ENCODE results near the gene GRIK1.

GRIK1 gene

DNA sequence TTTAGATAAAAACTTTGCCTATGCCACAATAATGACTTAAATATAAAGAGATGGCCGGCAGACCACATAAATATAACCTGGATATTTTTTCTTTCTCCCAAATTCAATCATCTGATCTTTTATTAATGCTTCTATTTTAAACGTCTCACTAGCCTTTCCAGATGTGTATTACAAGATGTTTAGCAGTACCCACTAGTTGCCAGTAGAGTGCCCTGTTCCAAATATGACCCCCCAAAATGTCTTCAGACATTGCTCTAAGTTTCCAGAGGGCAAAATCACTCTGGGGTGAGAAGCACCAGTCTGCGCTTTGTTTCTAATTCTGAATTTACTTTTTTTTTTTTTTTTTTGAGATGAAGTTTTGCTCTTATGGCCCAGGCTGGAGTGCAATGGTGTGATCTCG is 268.1 kb downstream of the GRIK1 start:
- DNase-seq (ENCODE audit: low spot score in 2 of 2) = no peak
- Histone ChIP-seq H3K4me1 (no peaks in the 10 kb centered on the region), H3K36me3 (replicated peaks) (no peaks in the 10 kb centered on the region), H3K9me3 (no peaks in the 10 kb centered on the region), H3K4me3 (no peak overlapping the region), H3K27me3 (ENCODE audit: low read depth) (no peaks in the 10 kb centered on the region)
- in situ Hi-C loops (cut with MboI; ENCODE audit: low sequenced_read_pairs) = no loop called here

DNA sequence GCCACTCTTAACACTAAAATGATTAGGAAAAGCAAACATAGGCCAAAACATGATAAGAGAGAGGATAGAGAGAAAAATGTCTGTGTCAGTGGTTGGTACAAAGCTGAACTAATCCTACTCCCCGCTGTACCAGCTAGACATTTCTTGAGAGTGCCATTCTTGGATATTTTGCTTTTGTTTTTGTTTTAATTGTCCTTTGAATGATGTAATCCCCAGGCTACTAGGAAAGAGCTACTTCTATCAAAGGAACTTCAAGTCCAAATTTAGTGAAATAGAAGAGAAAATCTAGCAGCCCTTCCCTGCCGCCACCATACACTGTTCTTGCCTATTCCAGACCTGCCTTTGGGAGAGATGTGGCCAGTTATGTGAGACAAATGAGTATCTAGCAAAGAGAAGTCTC is 269.6 kb downstream of the GRIK1 start:
- Histone ChIP-seq H3K36me3 (replicated peaks) (no peaks in the 10 kb centered on the region), H3K4me3 (no peak overlapping the region), H3K27me3 (ENCODE audit: low read depth) (no peaks in the 10 kb centered on the region), H3K9me3 (no peaks in the 10 kb centered on the region), H3K4me1 (no peaks in the 10 kb centered on the region)
- in situ Hi-C loops (cut with MboI; ENCODE audit: low sequenced_read_pairs) = no loop called here
- no peak for DNase-seq (ENCODE audit: low spot score in 2 of 2)

DNA sequence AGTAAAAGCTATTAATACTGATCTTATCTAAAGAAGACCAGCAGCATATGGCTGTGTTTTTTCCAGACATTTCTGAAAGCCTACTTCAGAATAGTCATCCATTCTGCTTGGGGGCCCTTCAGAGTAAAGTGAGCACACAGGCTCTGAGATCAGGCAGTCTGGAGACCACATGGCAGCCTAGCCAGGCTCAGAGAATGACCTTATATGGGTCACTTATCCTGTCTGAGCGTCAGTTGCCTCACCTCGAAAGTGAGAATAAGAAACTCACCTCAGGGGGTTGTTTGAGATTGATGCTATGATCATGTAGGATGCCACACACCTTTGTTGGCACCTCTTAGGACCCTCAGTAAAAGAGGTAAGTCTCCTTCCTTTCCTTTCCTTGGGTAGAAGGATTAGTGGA is 270.4 kb downstream of the GRIK1 start:
- Histone ChIP-seq H3K4me1 (no peaks in the 10 kb centered on the region), H3K27me3 (ENCODE audit: low read depth) (no peaks in the 10 kb centered on the region), H3K9me3 (no peaks in the 10 kb centered on the region), H3K4me3 (no peak overlapping the region), H3K36me3 (replicated peaks) (no peaks in the 10 kb centered on the region)
- in situ Hi-C loops (cut with MboI; ENCODE audit: low sequenced_read_pairs) = no loop called here
- no peak for DNase-seq (ENCODE audit: low spot score in 2 of 2)

DNA sequence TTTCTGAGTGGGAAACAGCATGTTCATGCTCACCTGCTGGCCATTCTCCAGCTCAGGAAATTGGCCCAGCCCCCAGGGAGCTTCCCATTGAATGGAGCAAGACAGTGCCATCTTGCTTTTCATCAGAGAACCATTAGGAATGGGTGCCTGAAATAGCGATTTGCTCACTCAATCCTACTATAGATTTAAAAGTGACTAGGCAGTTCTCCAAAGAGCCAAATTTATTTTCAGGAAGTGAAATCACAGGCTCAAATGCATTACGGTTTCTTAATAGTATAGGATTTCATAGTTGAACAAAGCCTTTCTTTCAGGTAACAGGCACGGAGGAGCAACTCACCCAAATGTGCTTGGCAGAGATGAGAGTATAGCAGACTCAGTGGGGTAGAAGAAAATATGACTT is 272.1 kb downstream of the GRIK1 start:
- DNase-seq (ENCODE audit: low spot score in 2 of 2) = no peak
- no peaks in the 10 kb centered on the region for H3K9me3 ChIP-seq
- in situ Hi-C loops (cut with MboI; ENCODE audit: low sequenced_read_pairs) = no loop called here

DNA sequence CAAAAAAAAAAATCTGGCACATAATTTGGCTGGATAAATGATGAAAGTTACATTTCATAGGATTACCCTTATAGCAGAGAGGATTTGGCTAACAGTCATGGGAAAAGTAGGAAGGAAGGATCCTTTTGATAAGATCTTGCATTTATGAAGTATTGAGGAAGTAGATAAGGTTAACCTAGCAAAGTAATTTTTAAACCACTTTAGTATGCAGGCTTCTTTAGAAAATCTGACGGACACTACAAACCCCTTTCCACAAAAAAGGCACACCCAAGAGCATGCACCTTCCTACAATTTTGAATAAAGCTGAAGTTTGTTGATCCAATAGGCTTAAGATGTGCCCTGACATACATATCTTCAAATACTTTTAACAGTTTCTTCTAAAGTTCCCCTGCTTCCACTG is 275.2 kb downstream of the GRIK1 start:
- in situ Hi-C loops (cut with MboI; ENCODE audit: low sequenced_read_pairs) = no loop called here
- no peak for DNase-seq (ENCODE audit: low spot score in 2 of 2)
- Histone ChIP-seq H3K4me1 (no peaks in the 10 kb centered on the region), H3K9me3 (no peaks in the 10 kb centered on the region), H3K4me3 (no peak overlapping the region), H3K36me3 (replicated peaks) (no peaks in the 10 kb centered on the region), H3K27me3 (ENCODE audit: low read depth) (no peaks in the 10 kb centered on the region)

More for the DNA sequence above, 272.1 kb downstream of the GRIK1 start:
- Histone ChIP-seq H3K4me3 (no peak overlapping the region), H3K4me1 (no peaks in the 10 kb centered on the region), H3K27me3 (ENCODE audit: low read depth) (no peaks in the 10 kb centered on the region), H3K36me3 (replicated peaks) (no peaks in the 10 kb centered on the region)

DNA sequence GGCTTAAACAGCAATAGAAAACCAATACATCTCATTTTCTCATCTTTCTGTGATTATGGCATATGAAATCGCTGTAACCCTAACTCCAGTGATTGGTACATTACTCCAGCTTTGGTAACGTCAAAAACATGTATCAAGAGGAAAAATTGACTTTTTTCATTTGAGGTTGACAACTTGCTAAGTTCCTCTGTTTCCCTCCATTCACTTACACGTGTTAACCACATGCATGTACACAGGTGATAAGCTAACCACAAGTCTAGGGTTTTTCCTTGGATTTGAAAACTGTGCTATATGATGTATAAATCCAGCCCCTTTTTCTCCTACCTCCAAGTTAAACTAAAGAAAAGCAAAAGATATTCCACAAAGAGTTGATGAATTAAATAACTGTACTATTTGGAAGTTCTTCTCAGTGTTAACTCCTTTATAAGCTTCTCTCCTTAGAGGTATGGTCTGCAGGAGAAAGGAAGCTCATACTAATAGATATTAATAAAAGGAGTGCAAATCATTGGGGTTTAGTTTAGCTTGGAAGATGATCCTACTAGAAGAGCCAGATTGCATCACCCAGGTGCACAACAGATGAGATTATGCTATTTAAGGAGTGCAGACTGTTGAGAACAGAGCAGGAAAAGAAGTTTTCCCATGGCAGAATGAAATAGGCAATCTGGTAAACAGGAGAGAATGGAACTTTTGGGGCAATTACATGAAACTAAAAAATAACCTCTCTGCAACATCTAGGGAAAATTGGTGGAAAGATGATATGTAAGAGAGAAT is 277.9 kb downstream of the GRIK1 start:
- Histone ChIP-seq H3K4me1 (no peaks in the 10 kb centered on the region), H3K36me3 (replicated peaks) (no peaks in the 10 kb centered on the region), H3K9me3 (no peaks in the 10 kb centered on the region), H3K4me3 (no peak overlapping the region), H3K27me3 (ENCODE audit: low read depth) (no peaks in the 10 kb centered on the region)
- in situ Hi-C loops (cut with MboI; ENCODE audit: low sequenced_read_pairs) = no loop called here
- DNase-seq (ENCODE audit: low spot score in 2 of 2) = no peak

- DNase-seq (ENCODE audit: low spot score in 2 of 2) = no peak
- in situ Hi-C loops (cut with MboI; ENCODE audit: low sequenced_read_pairs) = no loop called here
- Histone ChIP-seq H3K27me3 (ENCODE audit: low read depth) (no peaks in the 10 kb centered on the region), H3K4me1 (no peaks in the 10 kb centered on the region), H3K4me3 (no peak overlapping the region), H3K36me3 (replicated peaks) (no peaks in the 10 kb centered on the region), H3K9me3 (no peaks in the 10 kb centered on the region)
These were observed 279.6 kb downstream of the GRIK1 start for GRCh38 chr21:29660047-29660720.

- no peaks in the 10 kb centered on the region for H3K36me3 ChIP-seq (replicated peaks)
- no peak overlapping the region for H3K4me3 ChIP-seq
- H3K9me3 ChIP-seq = no peaks in the 10 kb centered on the region
- no peak for DNase-seq (ENCODE audit: low spot score in 2 of 2)
- no peaks in the 10 kb centered on the region for H3K27me3 ChIP-seq (ENCODE audit: low read depth)
- in situ Hi-C loops (cut with MboI; ENCODE audit: low sequenced_read_pairs) = no loop called here
- no peaks in the 10 kb centered on the region for H3K4me1 ChIP-seq
These were observed 280.9 kb downstream of the GRIK1 start for GRCh38 chr21:29658934-29659203.

DNA sequence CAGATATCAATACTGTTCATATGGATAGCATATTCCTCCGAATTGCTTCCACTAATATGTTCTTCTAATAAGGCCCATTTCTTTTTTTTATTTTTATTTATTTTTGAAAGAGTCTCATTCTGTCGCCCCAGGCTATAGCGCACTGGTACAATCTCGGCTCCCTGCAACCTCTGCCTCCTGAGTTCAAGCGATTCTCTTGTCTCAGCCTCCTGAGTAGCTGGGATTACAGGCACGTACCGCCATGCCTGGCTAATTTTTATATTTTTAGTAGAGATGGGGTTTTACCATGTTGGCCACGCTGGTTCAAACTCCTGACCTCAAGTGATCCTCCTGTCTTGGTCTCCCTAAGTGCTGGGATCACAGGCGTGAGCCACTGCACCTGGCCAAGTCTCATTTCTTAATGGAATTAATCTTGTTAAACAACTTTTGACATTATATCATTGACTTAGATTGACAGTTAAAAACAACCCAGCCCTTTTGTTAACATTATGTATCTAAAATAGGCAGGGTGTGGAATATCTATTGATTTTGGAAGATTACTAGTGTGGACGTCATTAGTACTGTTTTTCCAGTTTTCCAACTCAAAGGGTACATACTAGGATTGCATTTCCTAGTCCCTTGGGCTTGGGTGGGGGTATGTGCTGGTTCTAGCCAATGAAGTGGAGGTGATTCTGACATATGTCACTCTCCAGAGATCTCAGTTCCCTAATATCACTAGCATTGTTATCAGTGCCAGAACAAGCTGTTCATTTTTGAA is 281.4 kb downstream of the GRIK1 start:
- H3K4me3 ChIP-seq = no peak overlapping the region
- in situ Hi-C loops (cut with MboI; ENCODE audit: low sequenced_read_pairs) = no loop called here
- no peak for DNase-seq (ENCODE audit: low spot score in 2 of 2)
- no peaks in the 10 kb centered on the region for H3K27me3 ChIP-seq (ENCODE audit: low read depth)
- H3K4me1 ChIP-seq = no peaks in the 10 kb centered on the region
- H3K9me3 ChIP-seq = no peaks in the 10 kb centered on the region
- no peaks in the 10 kb centered on the region for H3K36me3 ChIP-seq (replicated peaks)

GRCh38 chr21:29657240-29657989 is 282.4 kb downstream of the GRIK1 start:
- DNase-seq (ENCODE audit: low spot score in 2 of 2) = no peak
- no peaks in the 10 kb centered on the region for H3K27me3 ChIP-seq (ENCODE audit: low read depth)
- in situ Hi-C loops (cut with MboI; ENCODE audit: low sequenced_read_pairs) = no loop called here
- no peak overlapping the region for H3K4me3 ChIP-seq
- no peaks in the 10 kb centered on the region for H3K36me3 ChIP-seq (replicated peaks)
- no peaks in the 10 kb centered on the region for H3K9me3 ChIP-seq
- H3K4me1 ChIP-seq = no peaks in the 10 kb centered on the region

- Histone ChIP-seq H3K36me3 (replicated peaks) (no peaks in the 10 kb centered on the region), H3K9me3 (no peaks in the 10 kb centered on the region), H3K4me1 (no peaks in the 10 kb centered on the region), H3K4me3 (no peak overlapping the region), H3K27me3 (ENCODE audit: low read depth) (no peaks in the 10 kb centered on the region)
- in situ Hi-C loops (cut with MboI; ENCODE audit: low sequenced_read_pairs) = no loop called here
- DNase-seq (ENCODE audit: low spot score in 2 of 2) = no peak
These were observed 283.1 kb downstream of the GRIK1 start for GRCh38 chr21:29656504-29657239.

- in situ Hi-C loops (cut with MboI; ENCODE audit: low sequenced_read_pairs) = no loop called here
- H3K4me3 ChIP-seq = no peak overlapping the region
- H3K36me3 ChIP-seq (replicated peaks) = no peaks in the 10 kb centered on the region
- no peak for DNase-seq (ENCODE audit: low spot score in 2 of 2)
- no peaks in the 10 kb centered on the region for H3K9me3 ChIP-seq
- no peaks in the 10 kb centered on the region for H3K27me3 ChIP-seq (ENCODE audit: low read depth)
- H3K4me1 ChIP-seq = no peaks in the 10 kb centered on the region
These were observed 284.2 kb downstream of the GRIK1 start for GRCh38 chr21:29655577-29655976.

DNA sequence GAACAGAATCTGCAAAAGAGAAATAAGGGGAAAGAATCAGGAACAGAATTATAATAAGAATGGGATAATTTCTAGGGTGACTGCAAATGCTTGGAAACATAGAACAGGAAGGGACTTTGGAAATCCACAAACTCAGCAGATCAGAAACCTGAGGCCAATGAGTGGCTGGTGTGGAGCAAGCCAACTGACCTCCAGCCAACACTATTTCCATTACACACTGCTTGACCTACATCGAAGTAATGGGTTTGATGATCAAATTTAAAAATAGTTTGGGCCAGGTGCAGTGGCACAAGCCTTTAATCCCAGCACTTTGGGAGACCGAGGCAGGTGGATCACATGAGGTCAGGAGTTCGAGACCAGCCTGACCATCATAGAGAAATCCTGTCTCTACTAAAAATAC is 284.9 kb downstream of the GRIK1 start:
- Histone ChIP-seq H3K4me3 (no peak overlapping the region), H3K4me1 (no peaks in the 10 kb centered on the region), H3K9me3 (no peaks in the 10 kb centered on the region), H3K36me3 (replicated peaks) (no peaks in the 10 kb centered on the region), H3K27me3 (ENCODE audit: low read depth) (no peaks in the 10 kb centered on the region)
- in situ Hi-C loops (cut with MboI; ENCODE audit: low sequenced_read_pairs) = no loop called here
- DNase-seq (ENCODE audit: low spot score in 2 of 2) = no peak
